ENCODE results near the gene SUN5. TPM values are rescaled to one million over a fixed set of nuclear protein-coding genes. Genes with fewer than 3 reads are reported as not detected.

SUN5 gene
- total and polyA plus RNA-seq, 2 donors (not counting 3 experiments of a cell fraction or from before 2014, with no cell fraction given), result not detected

GRCh38 chr20:33024609-33025317 lies 20.5 kb upstream of the SUN5 start:
- H3K4me1 ChIP-seq (ENCODE audit: control insufficient read depth, extremely low read depth, insufficient read depth, low read length), result no peaks in the 10 kb centered on the region
- TF ChIP-seq FOS (IDR thresholded peaks at IDR 0.05; ENCODE audit: borderline replicate concordance, insufficient read depth, low read length) (no peak), MYC (IDR thresholded peaks at IDR 0.05; ENCODE audit: low read depth, low read length) (no peak), MAX (IDR thresholded peaks at IDR 0.05; ENCODE audit: insufficient read depth, insufficient read length) (no peak)
- no peaks in the 10 kb centered on the region for H3K79me2 ChIP-seq (ENCODE audit: control insufficient read depth, insufficient read depth, low read length)
- dilution Hi-C loops (cut with MboI; ENCODE audit: extremely low pct_ligation_motif_present, low sequenced_read_pairs), result no loop called here
- intact Hi-C loops (cut with micrococcal nuclease), result no loop called here
- DNase-seq (ENCODE audit: low read depth, low spot score) (no peak), FAIRE-seq (no peak)
- H2AFZ ChIP-seq (ENCODE audit: low read depth, low read length), result no peak overlapping the region
- no peaks in the 10 kb centered on the region for H3K9me3 ChIP-seq (replicated peaks; ENCODE audit: control insufficient read depth, insufficient read depth, low read length)
- no peak overlapping the region for H3K4me3 ChIP-seq (replicated peaks in 1 of 3; ENCODE audit: insufficient read depth in 1 of 3, low read depth in 1 of 3, low read length in 3 of 3)
- H3K27me3 ChIP-seq (ENCODE audit: control insufficient read depth in 2 of 2, insufficient read depth in 2 of 2, low read length in 2 of 2), result no peaks in the 10 kb centered on the region
- H3K9ac ChIP-seq (replicated peaks; ENCODE audit: extremely low read depth, insufficient read depth, low read length), result no peak overlapping the region
- BruUV-seq (replicated peaks), result no TSS peak
- CTCF ChIA-PET, result no interaction called here
- POLR2A ChIA-PET, result no interaction called here
- no peak overlapping the region for H3K27ac ChIP-seq (ENCODE audit: insufficient read depth, low read depth, low read length)
- no peaks in the 10 kb centered on the region for H3K36me3 ChIP-seq (ENCODE audit: control insufficient read depth in 2 of 2, extremely low read depth in 1 of 2, insufficient read depth in 2 of 2, low read length in 2 of 2)
- H3K9me1 ChIP-seq (replicated peaks; ENCODE audit: control insufficient read depth, extremely low read depth, insufficient read depth, low read length), result no peaks in the 10 kb centered on the region
- no peak overlapping the region for H3K4me2 ChIP-seq (ENCODE audit: insufficient read depth, low read length)
- H4K20me1 ChIP-seq (replicated peaks; ENCODE audit: control insufficient read depth, extremely low read depth, insufficient read depth, low read length), result no peaks in the 10 kb centered on the region

GRCh38 chr20:33024243-33024560 lies 20.0 kb upstream of the SUN5 start:
- FAIRE-seq, result no peak
- DNase-seq (ENCODE audit: low read depth, low spot score), result no peak
- dilution Hi-C loops (cut with MboI; ENCODE audit: extremely low pct_ligation_motif_present, low sequenced_read_pairs) (no loop called here), intact Hi-C loops (cut with micrococcal nuclease) (no loop called here)
- H3K79me2 ChIP-seq (ENCODE audit: control insufficient read depth, insufficient read depth, low read length), result no peaks in the 10 kb centered on the region
- no peaks in the 10 kb centered on the region for H3K9me3 ChIP-seq (replicated peaks; ENCODE audit: control insufficient read depth, insufficient read depth, low read length)
- no peaks in the 10 kb centered on the region for H3K36me3 ChIP-seq (ENCODE audit: control insufficient read depth in 2 of 2, extremely low read depth in 1 of 2, insufficient read depth in 2 of 2, low read length in 2 of 2)
- H3K4me3 ChIP-seq (replicated peaks in 1 of 3; ENCODE audit: insufficient read depth in 1 of 3, low read depth in 1 of 3, low read length in 3 of 3), result no peak overlapping the region
- H3K27me3 ChIP-seq (ENCODE audit: control insufficient read depth in 2 of 2, insufficient read depth in 2 of 2, low read length in 2 of 2), result no peaks in the 10 kb centered on the region
- H3K4me2 ChIP-seq (ENCODE audit: insufficient read depth, low read length), result no peak overlapping the region
- no peak overlapping the region for H2AFZ ChIP-seq (ENCODE audit: low read depth, low read length)
- BruUV-seq (replicated peaks), result no TSS peak
- TF ChIP-seq JUN (IDR thresholded peaks at IDR 0.05; ENCODE audit: borderline replicate concordance, insufficient read depth, insufficient read length, low read depth), result no peak
- TF ChIP-seq CTCF (IDR thresholded peaks at IDR 0.05; ENCODE audit: extremely low read depth in 1 of 2, insufficient read depth in 1 of 2, low read depth in 1 of 2, low read length in 2 of 2), result no peak
- no peak for TF ChIP-seq MYC (IDR thresholded peaks at IDR 0.05; ENCODE audit: low read depth, low read length)
- no peak for TF ChIP-seq EZH2 (IDR thresholded peaks at IDR 0.05; ENCODE audit: borderline replicate concordance, low read depth, low read length, severe bottlenecking)
- no peak for TF ChIP-seq FOS (IDR thresholded peaks at IDR 0.05; ENCODE audit: borderline replicate concordance, insufficient read depth, low read length)
- TF ChIP-seq POLR2AphosphoS5 (IDR thresholded peaks at IDR 0.05; ENCODE audit: insufficient read depth, low read depth, low read length), result no peak
- no peak for TF ChIP-seq MAX (IDR thresholded peaks at IDR 0.05; ENCODE audit: insufficient read depth, insufficient read length)
- no peak for TF ChIP-seq POLR2A (IDR thresholded peaks at IDR 0.05; ENCODE audit: low read depth, low read length)
- TF ChIP-seq GATA2 (IDR thresholded peaks at IDR 0.05; ENCODE audit: insufficient read depth, insufficient read length, low read depth, low read length), result no peak
- no peaks in the 10 kb centered on the region for H3K4me1 ChIP-seq (ENCODE audit: control insufficient read depth, extremely low read depth, insufficient read depth, low read length)
- H4K20me1 ChIP-seq (replicated peaks; ENCODE audit: control insufficient read depth, extremely low read depth, insufficient read depth, low read length), result no peaks in the 10 kb centered on the region
- H3K27ac ChIP-seq (ENCODE audit: insufficient read depth, low read depth, low read length), result no peak overlapping the region
- ChIA-PET CTCF (no interaction called here), POLR2A (no interaction called here)
- no peaks in the 10 kb centered on the region for H3K9me1 ChIP-seq (replicated peaks; ENCODE audit: control insufficient read depth, extremely low read depth, insufficient read depth, low read length)
- no peak overlapping the region for H3K9ac ChIP-seq (replicated peaks; ENCODE audit: extremely low read depth, insufficient read depth, low read length)
